Calu3 (cell line): ENCODE results near the gene HSD17B13. TPM values are rescaled to one million over a fixed set of nuclear protein-coding genes. Genes with fewer than 3 reads are reported as not detected.

Experiments
- BruUV-seq: library from RNA; stranded (reverse); fragments of 400-500 nt; replicated peaks from 2 replicates; lab custom pipeline; 2021; lab: Mats Ljungman, UMichigan
- CTCF ChIA-PET: fragments of 300-600 bp; sonication (Branson Sonifier 250); formaldehyde crosslinking; loops from one replicate; lab custom pipeline; 2022; ENCODE audit warnings: antibody characterized with exemption; lab: Charles Lee
- DNase-seq: peaks from one replicate; pipeline ENCODE4 v3.0.0; 2022
- H3K27ac Mint-ChIP-seq: one replicate; pipeline ENCODE4 v1.8.0; 2022; ENCODE audit warnings: mixed read lengths; ENCODE audit not compliant: unreplicated experiment
- H3K27me3 Mint-ChIP-seq: one replicate; pipeline ENCODE4 v1.8.0; 2022; ENCODE audit warnings: mixed read lengths; ENCODE audit not compliant: unreplicated experiment
- H3K36me3 Mint-ChIP-seq: one replicate; pipeline ENCODE4 v1.8.0; 2022; ENCODE audit warnings: mild to moderate bottlenecking, moderate library complexity, mixed read lengths; ENCODE audit not compliant: insufficient read depth, unreplicated experiment
- H3K4me1 Mint-ChIP-seq: one replicate; pipeline ENCODE4 v1.8.0; 2022; ENCODE audit warnings: mild to moderate bottlenecking, low read depth, mixed read lengths; ENCODE audit not compliant: unreplicated experiment
- H3K4me3 Mint-ChIP-seq: one replicate; pipeline ENCODE4 v1.8.0; 2022; ENCODE audit warnings: mild to moderate bottlenecking, low read depth, moderate library complexity, mixed read lengths; ENCODE audit not compliant: unreplicated experiment
- H3K9me3 Mint-ChIP-seq: one replicate; pipeline ENCODE4 v1.8.0; 2022; ENCODE audit warnings: low read depth, mixed read lengths; ENCODE audit not compliant: unreplicated experiment
- CTCF ChIP-seq: fragments of 200-600 bp; IDR thresholded peaks from one replicate; pipeline ENCODE4 v1.8.0; 2022; ENCODE audit warnings: antibody characterized with exemption; ENCODE audit not compliant: unreplicated experiment
- intact Hi-C: fragments of 100-400 bp; cut with micrococcal nuclease; formaldehyde crosslinking; loops from one replicate; pipeline ENCODE4 v1.10.0; 2022; ENCODE audit not compliant: unreplicated experiment
- total RNA-seq: library from RNA; stranded (reverse); gene quantifications from 2 replicates; pipeline ENCODE4 v1.2.3, GENCODE V29; 2022

HSD17B13 gene
- total RNA-seq, 1 experiment from 2014 or later = not detected

- no TSS peak for BruUV-seq
- no peaks in the 10 kb centered on the region for H3K9me3 Mint-ChIP-seq
- H3K36me3 Mint-ChIP-seq = peaks cover 12% of the 10 kb centered on the region
- no peak overlapping the region for H3K27ac Mint-ChIP-seq
- H3K4me1 Mint-ChIP-seq = no peaks in the 10 kb centered on the region
- H3K27me3 Mint-ChIP-seq = no peaks in the 10 kb centered on the region
- intact Hi-C loops = no loop called here
- CTCF ChIA-PET = no interaction called here
- DNase-seq = no peak
- no peak for TF ChIP-seq CTCF
- no peak overlapping the region for H3K4me3 Mint-ChIP-seq
Observed at GRCh38 chr4:87363552-87363951, 40.9 kb upstream of the HSD17B13 start.

- H3K27me3 Mint-ChIP-seq = no peaks in the 10 kb centered on the region
- intact Hi-C loops = no loop called here
- CTCF ChIA-PET = no interaction called here
Observed at GRCh38 chr4:87360338-87360935, 37.8 kb upstream of the HSD17B13 start.

GRCh38 chr4:87359258-87359657, 36.6 kb upstream of the HSD17B13 start:
- CTCF ChIA-PET = interaction anchor here (0.6 kb wide), 1 partner anchor 21 kb away, joined by 5 read pairs; no protein-coding TSS in a partner anchor
- no peak for TF ChIP-seq CTCF
- no peaks in the 10 kb centered on the region for H3K27me3 Mint-ChIP-seq
- no peak overlapping the region for H3K4me3 Mint-ChIP-seq
- H3K4me1 Mint-ChIP-seq = no peaks in the 10 kb centered on the region
- no peak overlapping the region for H3K27ac Mint-ChIP-seq
- intact Hi-C loops = no loop called here
- no TSS peak for BruUV-seq
- DNase-seq = no peak
- H3K36me3 Mint-ChIP-seq = peaks cover 10% of the 10 kb centered on the region
- no peaks in the 10 kb centered on the region for H3K9me3 Mint-ChIP-seq

More at GRCh38 chr4:87360338-87360935, 37.8 kb upstream of the HSD17B13 start:
- Mint-ChIP-seq H3K4me3 (no peak overlapping the region), H3K4me1 (no peaks in the 10 kb centered on the region), H3K9me3 (no peaks in the 10 kb centered on the region), H3K27ac (no peak overlapping the region), H3K36me3 (peaks cover 7% of the 10 kb centered on the region)
- no peak for DNase-seq
- BruUV-seq = no TSS peak
- TF ChIP-seq CTCF = no peak

GRCh38 chr4:87356832-87357526, 34.3 kb upstream of the HSD17B13 start:
- no peaks in the 10 kb centered on the region for H3K4me1 Mint-ChIP-seq
- DNase-seq = no peak
- TF ChIP-seq CTCF = no peak
- intact Hi-C loops = no loop called here
- H3K9me3 Mint-ChIP-seq = no peaks in the 10 kb centered on the region
- CTCF ChIA-PET = no interaction called here
- H3K36me3 Mint-ChIP-seq = peaks cover 9% of the 10 kb centered on the region
- no peak overlapping the region for H3K4me3 Mint-ChIP-seq
- no peak overlapping the region for H3K27ac Mint-ChIP-seq
- no TSS peak for BruUV-seq
- no peaks in the 10 kb centered on the region for H3K27me3 Mint-ChIP-seq
